ENCODE results near the gene TRIP6.

- TF ChIP-seq, protein P1, sequence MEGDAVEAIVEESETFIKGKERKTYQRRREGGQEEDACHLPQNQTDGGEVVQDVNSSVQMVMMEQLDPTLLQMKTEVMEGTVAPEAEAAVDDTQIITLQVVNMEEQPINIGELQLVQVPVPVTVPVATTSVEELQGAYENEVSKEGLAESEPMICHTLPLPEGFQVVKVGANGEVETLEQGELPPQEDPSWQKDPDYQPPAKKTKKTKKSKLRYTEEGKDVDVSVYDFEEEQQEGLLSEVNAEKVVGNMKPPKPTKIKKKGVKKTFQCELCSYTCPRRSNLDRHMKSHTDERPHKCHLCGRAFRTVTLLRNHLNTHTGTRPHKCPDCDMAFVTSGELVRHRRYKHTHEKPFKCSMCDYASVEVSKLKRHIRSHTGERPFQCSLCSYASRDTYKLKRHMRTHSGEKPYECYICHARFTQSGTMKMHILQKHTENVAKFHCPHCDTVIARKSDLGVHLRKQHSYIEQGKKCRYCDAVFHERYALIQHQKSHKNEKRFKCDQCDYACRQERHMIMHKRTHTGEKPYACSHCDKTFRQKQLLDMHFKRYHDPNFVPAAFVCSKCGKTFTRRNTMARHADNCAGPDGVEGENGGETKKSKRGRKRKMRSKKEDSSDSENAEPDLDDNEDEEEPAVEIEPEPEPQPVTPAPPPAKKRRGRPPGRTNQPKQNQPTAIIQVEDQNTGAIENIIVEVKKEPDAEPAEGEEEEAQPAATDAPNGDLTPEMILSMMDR (IDR thresholded peaks at IDR 0.05) = no peak
- TF ChIP-seq EZH2 (IDR thresholded peaks at IDR 0.05; ENCODE audit: borderline replicate concordance, insufficient read depth, low read depth, low read length, poor library complexity, severe bottlenecking) = no peak
Observed at GRCh38 chr7:100890653-100891567, 23.7 kb downstream of the TRIP6 start.

Data from B cell (primary cell).